OCI-LY3 (cell line): ENCODE data around the gene CASP9.
"Not testable (repeated sequence)": the region's sequence is repeated elsewhere in the genome, so short reads cannot be mapped to it uniquely, and the experiment has no call there.

Experiments used
- H2AFZ ChIP-seq: fragments of 200-600, 300-600 bp; shearing (Covaris generic); 2 replicates; pipeline ENCODE4 v1.6.0; 2014; ENCODE audit warnings: antibody characterized with exemption, low read depth, low read length
- H3K27ac ChIP-seq: fragments of 200-600, 300-600 bp; sonication (generic); 2 replicates; pipeline ENCODE4 v1.5.1; 2014; ENCODE audit warnings: mild to moderate bottlenecking, low read length, moderate library complexity, mixed read lengths
- H3K27me3 ChIP-seq: fragments of 200-600, 300-600 bp; sonication (generic); 2 replicates; pipeline ENCODE4 v1.6.1; 2014; ENCODE audit warnings: low read depth, low read length, mixed read lengths
- H3K36me3 ChIP-seq: fragments of 200-600, 300-600 bp; sonication (generic); replicated peaks from 2 replicates; pipeline ENCODE3; 2014; ENCODE audit warnings: low read depth, low read length, mixed read lengths
- H3K4me1 ChIP-seq: fragments of 300-600, 200-600 bp; sonication (generic); 2 replicates; pipeline ENCODE4 v1.6.1; 2014; ENCODE audit warnings: low read length, mixed read lengths
- H3K4me2 ChIP-seq: fragments of 200-600, 300-600 bp; sonication (generic); 2 replicates; pipeline ENCODE4 v1.6.1; 2014; ENCODE audit warnings: low read length, mixed read lengths
- H3K4me3 ChIP-seq: fragments of 300-600, 200-600 bp; sonication (generic); 2 replicates; pipeline ENCODE4 v1.5.1; 2014; ENCODE audit warnings: antibody characterized with exemption, mild to moderate bottlenecking, low read length, moderate library complexity
- H3K79me2 ChIP-seq: fragments of 300-600, 200-600 bp; shearing (Covaris generic); 2 replicates; pipeline ENCODE4 v1.6.1; 2014; ENCODE audit warnings: mild to moderate bottlenecking, low read length, mixed read lengths
- H3K9ac ChIP-seq: fragments of 300-600, 200-600 bp; shearing (Covaris generic); 2 replicates; pipeline ENCODE4 v1.6.0; 2014; ENCODE audit warnings: mild to moderate bottlenecking, low read length, moderate library complexity
- H3K9me3 ChIP-seq: fragments of 200-600, 300-600 bp; shearing (Covaris generic); 2 replicates; pipeline ENCODE4 v1.6.1; 2014; ENCODE audit warnings: low read length, mixed read lengths; ENCODE audit not compliant: insufficient read depth
- H4K20me1 ChIP-seq: fragments of 200-600, 300-600 bp; sonication (generic); 2 replicates; pipeline ENCODE4 v1.6.1; 2016; ENCODE audit warnings: low read length, mixed read lengths; ENCODE audit not compliant: insufficient read depth
- CTCF ChIP-seq: fragments of 200-600, 300-600 bp; sonication (generic); IDR thresholded peaks from 2 replicates; pipeline ENCODE4 v1.5.1; 2014; ENCODE audit warnings: antibody characterized with exemption, low read length, low read depth
- EZH2phosphoT487 ChIP-seq: fragments of 200-600 bp; shearing (Covaris generic); IDR thresholded peaks from 2 replicates; pipeline ENCODE4 v1.6.1; 2018; ENCODE audit warnings: antibody characterized with exemption, mixed run types, low read depth

Gene CASP9

GRCh38 chr1:15468145-15468544 is 55.9 kb downstream of the CASP9 start:
- H3K36me3 ChIP-seq: no peaks in the 10 kb centered on the region
- H3K9ac ChIP-seq: no peak overlapping the region
- H3K4me1 ChIP-seq: peaks cover 45% of the 10 kb centered on the region
- H3K79me2 ChIP-seq: no peaks in the 10 kb centered on the region
- no peaks in the 10 kb centered on the region for H3K9me3 ChIP-seq
- H3K4me2 ChIP-seq: no peak overlapping the region
- H2AFZ ChIP-seq: no peak overlapping the region
- H3K4me3 ChIP-seq: no peak overlapping the region
- H3K27me3 ChIP-seq: no peaks in the 10 kb centered on the region
- H4K20me1 ChIP-seq: no peaks in the 10 kb centered on the region
- no peak for TF ChIP-seq EZH2phosphoT487
- no peak for TF ChIP-seq CTCF
- no peak overlapping the region for H3K27ac ChIP-seq

- H3K27me3 ChIP-seq, H3K9ac ChIP-seq, H4K20me1 ChIP-seq, H3K36me3 ChIP-seq, H3K27ac ChIP-seq, H3K9me3 ChIP-seq, H3K4me3 ChIP-seq, H3K79me2 ChIP-seq, H3K4me2 ChIP-seq, H2AFZ ChIP-seq: not testable (repeated sequence)
- peaks cover 45% of the 10 kb centered on the region for H3K4me1 ChIP-seq
Measured at GRCh38 chr1:15466955-15467625, 56.9 kb downstream of the CASP9 start.

GRCh38 chr1:15465674-15466073 is 58.3 kb downstream of the CASP9 start:
- Histone ChIP-seq H3K27ac (no peak overlapping the region), H4K20me1 (no peaks in the 10 kb centered on the region), H3K4me1 (peaks cover 36% of the 10 kb centered on the region), H3K79me2 (no peaks in the 10 kb centered on the region), H3K4me2 (no peak overlapping the region), H3K9me3 (no peaks in the 10 kb centered on the region), H3K9ac (no peak overlapping the region), H3K36me3 (no peaks in the 10 kb centered on the region), H3K4me3 (no peak overlapping the region), H2AFZ (no peak overlapping the region), H3K27me3 (no peaks in the 10 kb centered on the region)
- TF ChIP-seq CTCF (no peak), EZH2phosphoT487 (no peak)

- not testable (repeated sequence) for H3K79me2 ChIP-seq, H3K27me3 ChIP-seq, H3K36me3 ChIP-seq, H3K27ac ChIP-seq, H3K9ac ChIP-seq, H4K20me1 ChIP-seq, H3K4me2 ChIP-seq, H3K4me3 ChIP-seq, H2AFZ ChIP-seq, H3K9me3 ChIP-seq
- peaks cover 31% of the 10 kb centered on the region for H3K4me1 ChIP-seq
Measured at GRCh38 chr1:15463926-15464322, 60.1 kb downstream of the CASP9 start.

- not testable (repeated sequence) for H3K4me2 ChIP-seq, H2AFZ ChIP-seq, H4K20me1 ChIP-seq, H3K9me3 ChIP-seq, H3K27me3 ChIP-seq, H3K9ac ChIP-seq, H3K4me3 ChIP-seq, H3K36me3 ChIP-seq, H3K79me2 ChIP-seq, H3K27ac ChIP-seq
- peaks cover 29% of the 10 kb centered on the region for H3K4me1 ChIP-seq
Measured at GRCh38 chr1:15463064-15463800, 60.8 kb downstream of the CASP9 start.
